ENCODE results near the gene C1QTNF9B.
"Not testable (repeated sequence)": the region's sequence is repeated elsewhere in the genome, so short reads cannot be mapped to it uniquely, and the experiment has no call there.

Gene C1QTNF9B

GRCh38 chr13:23883255-23883654, 14.0 kb downstream of the C1QTNF9B start:
- no peak for TF ChIP-seq CTCF (IDR thresholded peaks at IDR 0.05; ENCODE audit: low read depth, low read length)
- in situ Hi-C loops (cut with HindIII; ENCODE audit: low sequenced_read_pairs), result no loop called here
- no peak overlapping the region for H3K4me3 ChIP-seq (ENCODE audit: low read depth, low read length)
- DNase-seq (ENCODE audit: low read depth, low spot score), result no peak

GRCh38 chr13:23881402-23881800, 15.9 kb downstream of the C1QTNF9B start:
- in situ Hi-C loops (cut with HindIII; ENCODE audit: low sequenced_read_pairs), result not testable (repeated sequence)

GRCh38 chr13:23880493-23881401, 16.6 kb downstream of the C1QTNF9B start:
- H3K4me3 ChIP-seq (ENCODE audit: low read depth, low read length); DNase-seq (ENCODE audit: low read depth, low spot score); in situ Hi-C loops (cut with HindIII; ENCODE audit: low sequenced_read_pairs): not testable (repeated sequence)

More at GRCh38 chr13:23881402-23881800, 15.9 kb downstream of the C1QTNF9B start:
- H3K4me3 ChIP-seq (ENCODE audit: low read depth, low read length); DNase-seq (ENCODE audit: low read depth, low spot score): not testable (repeated sequence)

- no peak overlapping the region for H3K4me3 ChIP-seq (ENCODE audit: low read depth, low read length)
- DNase-seq (ENCODE audit: low read depth, low spot score), result no peak
- in situ Hi-C loops (cut with HindIII; ENCODE audit: low sequenced_read_pairs), result no loop called here
- no peak for TF ChIP-seq CTCF (IDR thresholded peaks at IDR 0.05; ENCODE audit: low read depth, low read length)
Measured at GRCh38 chr13:23877286-23877685, 20.0 kb downstream of the C1QTNF9B start.

- in situ Hi-C loops (cut with HindIII; ENCODE audit: low sequenced_read_pairs), result no loop called here
- DNase-seq (ENCODE audit: low read depth, low spot score), result no peak
- no peak overlapping the region for H3K4me3 ChIP-seq (ENCODE audit: low read depth, low read length)
- TF ChIP-seq CTCF (IDR thresholded peaks at IDR 0.05; ENCODE audit: low read depth, low read length), result peak; percentile 56
Measured at GRCh38 chr13:23876265-23876664, 21.0 kb downstream of the C1QTNF9B start.

- no peak overlapping the region for H3K4me3 ChIP-seq (ENCODE audit: low read depth, low read length)
- peak; percentile 40 for TF ChIP-seq CTCF (IDR thresholded peaks at IDR 0.05; ENCODE audit: low read depth, low read length)
- in situ Hi-C loops (cut with HindIII; ENCODE audit: low sequenced_read_pairs), result no loop called here
- DNase-seq (ENCODE audit: low read depth, low spot score), result peak; percentile 62
Measured at GRCh38 chr13:23871616-23872220, 25.6 kb downstream of the C1QTNF9B start.

- peak; percentile 3 for TF ChIP-seq CTCF (IDR thresholded peaks at IDR 0.05; ENCODE audit: low read depth, low read length)
- H3K4me3 ChIP-seq (ENCODE audit: low read depth, low read length), result no peak overlapping the region
- in situ Hi-C loops (cut with HindIII; ENCODE audit: low sequenced_read_pairs), result no loop called here
- no peak for DNase-seq (ENCODE audit: low read depth, low spot score)
Measured at GRCh38 chr13:23870356-23871140, 26.8 kb downstream of the C1QTNF9B start.
